Aortic smooth muscle cell (primary cell): ENCODE data around the gene ATXN3L. TPM values are rescaled to one million over a fixed set of nuclear protein-coding genes. Genes with fewer than 3 reads are reported as not detected.

Experiments used
- total RNA-seq: library from RNA; depleted of rRNA; stranded (reverse); fragments of >200 nt; gene quantifications from 2 replicates; pipeline ENCODE4 v1.2.3, GENCODE V29; 2014

ATXN3L gene
- not detected in 2 replicates for total RNA-seq

GRCh38 chrX:13319953-13320352 lies at the start of gene ATXN3L:
Gene ATXN3L (minus strand): TSS chrX:13320053. CDS start chrX:13319934, 119 bp downstream.

Other genes starting within 250 kb of the ATXN3L start
- not detected in 2 replicates for gene EGFL6, start 249.5 kb upstream of the ATXN3L start, total RNA-seq